Fibroblast of mammary gland (primary cell): ENCODE results near the gene OR2V1.

Experiments used
- DNase-seq: peaks from one replicate; pipeline ENCODE4 v3.0.0-alpha.2; 2010; ENCODE audit warnings: low read depth
- H3K4me3 ChIP-seq: 2 replicates; pipeline ENCODE4 v1.5.1; 2011; ENCODE audit warnings: low read depth, mild to moderate bottlenecking, low read length, moderate library complexity; ENCODE audit not compliant: control insufficient read depth
- TF ChIP-seq, protein P1 (sequence below): conservative IDR thresholded peaks from 2 replicates; pipeline ENCODE4 v1.5.1; 2011; ENCODE audit warnings: low read depth, low read length, inconsistent platforms; ENCODE audit not compliant: control insufficient read depth, insufficient read depth

Gene OR2V1

DNA sequence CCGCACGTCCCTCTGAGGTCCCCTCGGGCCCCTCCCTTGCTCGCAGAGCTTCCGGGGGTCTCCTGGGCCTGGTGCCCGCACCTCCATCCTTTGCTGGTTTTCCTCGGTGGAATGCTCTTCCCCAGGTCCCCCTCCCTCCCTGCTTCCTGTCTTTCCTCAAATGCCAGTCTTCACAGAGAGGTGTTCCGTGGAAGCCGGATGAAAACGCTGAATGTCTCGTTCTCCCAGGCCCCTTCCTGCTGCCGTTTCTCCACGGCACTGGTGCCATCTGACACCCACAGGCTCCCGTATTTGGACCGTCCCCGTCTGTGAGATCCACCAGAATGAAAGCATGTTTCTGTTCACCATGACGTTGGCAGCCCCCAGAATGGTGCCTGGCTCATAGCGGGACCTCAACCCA lies 4.1 kb downstream of the OR2V1 start:
- no peak for DNase-seq
- TF ChIP-seq, protein P1, sequence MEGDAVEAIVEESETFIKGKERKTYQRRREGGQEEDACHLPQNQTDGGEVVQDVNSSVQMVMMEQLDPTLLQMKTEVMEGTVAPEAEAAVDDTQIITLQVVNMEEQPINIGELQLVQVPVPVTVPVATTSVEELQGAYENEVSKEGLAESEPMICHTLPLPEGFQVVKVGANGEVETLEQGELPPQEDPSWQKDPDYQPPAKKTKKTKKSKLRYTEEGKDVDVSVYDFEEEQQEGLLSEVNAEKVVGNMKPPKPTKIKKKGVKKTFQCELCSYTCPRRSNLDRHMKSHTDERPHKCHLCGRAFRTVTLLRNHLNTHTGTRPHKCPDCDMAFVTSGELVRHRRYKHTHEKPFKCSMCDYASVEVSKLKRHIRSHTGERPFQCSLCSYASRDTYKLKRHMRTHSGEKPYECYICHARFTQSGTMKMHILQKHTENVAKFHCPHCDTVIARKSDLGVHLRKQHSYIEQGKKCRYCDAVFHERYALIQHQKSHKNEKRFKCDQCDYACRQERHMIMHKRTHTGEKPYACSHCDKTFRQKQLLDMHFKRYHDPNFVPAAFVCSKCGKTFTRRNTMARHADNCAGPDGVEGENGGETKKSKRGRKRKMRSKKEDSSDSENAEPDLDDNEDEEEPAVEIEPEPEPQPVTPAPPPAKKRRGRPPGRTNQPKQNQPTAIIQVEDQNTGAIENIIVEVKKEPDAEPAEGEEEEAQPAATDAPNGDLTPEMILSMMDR: no peak
- H3K4me3 ChIP-seq: no peak overlapping the region

DNA sequence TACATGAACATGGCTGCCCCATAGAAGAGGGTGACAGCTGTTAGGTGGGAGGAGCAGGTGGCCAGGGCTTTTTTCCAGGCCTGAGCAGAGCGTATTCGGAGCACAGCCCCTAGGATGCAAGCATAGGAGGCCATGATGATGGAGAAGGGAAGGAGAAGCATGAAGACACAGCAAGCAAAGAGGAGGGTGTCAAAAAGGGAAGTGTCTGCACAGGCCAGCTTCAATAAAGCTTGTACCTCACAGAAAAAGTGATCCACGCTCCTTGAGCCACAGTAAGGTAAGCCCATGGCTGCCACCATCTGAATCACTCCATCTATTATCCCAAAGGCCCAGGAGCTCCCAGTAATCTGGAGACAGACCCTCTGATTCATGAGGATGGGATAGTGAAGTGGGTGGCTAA lies 6.4 kb downstream of the OR2V1 start:
- TF ChIP-seq, protein P1: no peak
- H3K4me3 ChIP-seq: no peak overlapping the region

DNA sequence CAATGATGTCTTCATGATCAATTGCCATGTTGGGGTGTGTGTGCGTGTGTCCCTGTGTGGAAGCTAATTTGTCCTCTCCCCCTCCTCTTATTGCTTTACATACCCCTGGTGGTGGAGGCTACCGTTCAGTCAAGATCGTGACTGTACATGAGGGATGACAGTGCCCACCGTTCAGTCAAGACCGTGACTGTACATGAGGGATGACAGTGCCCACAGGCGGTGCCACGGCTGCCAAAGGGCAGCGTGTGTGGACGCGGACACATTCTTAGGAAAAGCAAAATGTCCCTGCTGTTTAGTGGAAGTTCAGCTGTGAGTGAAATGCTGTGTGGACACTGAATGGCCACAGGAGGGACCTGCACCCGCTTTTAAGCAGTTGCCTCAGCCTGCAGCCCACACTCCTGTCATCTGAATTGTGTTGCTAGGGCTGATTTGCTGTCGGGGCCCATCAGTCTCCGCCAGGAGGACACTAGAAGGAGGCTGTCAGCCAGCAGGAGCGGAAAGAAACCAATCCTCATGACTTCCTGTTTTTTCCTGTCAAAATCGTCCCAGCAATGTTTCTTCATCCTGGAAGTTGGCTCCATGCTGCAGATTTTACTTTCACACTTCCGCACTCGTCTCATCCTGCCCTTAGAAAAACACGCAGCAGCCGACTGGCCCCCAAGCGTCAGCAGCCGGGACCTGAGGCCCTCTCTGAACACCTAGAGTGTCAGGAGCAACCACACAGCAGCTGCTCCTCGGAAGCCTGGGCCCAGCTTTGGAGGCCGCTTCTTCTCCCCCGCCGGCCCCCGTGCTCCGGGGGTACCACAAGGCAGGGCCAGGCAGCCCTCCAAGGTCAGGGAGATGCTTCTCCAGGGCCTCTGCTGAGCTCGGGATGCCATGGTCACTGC lies 9.1 kb downstream of the OR2V1 start:
- no peak for DNase-seq
- TF ChIP-seq, protein P1: no peak
- no peak overlapping the region for H3K4me3 ChIP-seq

More for the DNA sequence above, 6.4 kb downstream of the OR2V1 start:
- DNase-seq: no peak

DNA sequence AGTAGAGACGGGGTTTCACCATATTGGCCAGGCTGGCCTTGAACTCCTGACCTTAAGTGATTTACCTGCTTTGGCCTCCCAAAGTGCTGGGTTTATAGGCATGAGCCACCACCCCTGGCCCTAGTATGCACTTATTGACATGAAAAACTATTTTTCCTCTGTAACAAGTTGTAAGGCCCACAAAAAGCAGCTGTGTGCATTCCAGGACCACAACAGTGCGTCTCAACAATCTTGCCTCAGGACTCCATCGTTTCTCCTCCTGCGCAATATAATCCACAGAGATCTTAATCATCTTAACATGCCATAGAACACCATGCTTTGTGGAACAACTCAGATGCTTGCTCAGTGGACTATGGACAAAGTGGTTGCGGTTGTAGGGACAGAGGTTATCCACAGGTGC lies 10.2 kb downstream of the OR2V1 start:
- peak; percentile 50 for DNase-seq

DNA sequence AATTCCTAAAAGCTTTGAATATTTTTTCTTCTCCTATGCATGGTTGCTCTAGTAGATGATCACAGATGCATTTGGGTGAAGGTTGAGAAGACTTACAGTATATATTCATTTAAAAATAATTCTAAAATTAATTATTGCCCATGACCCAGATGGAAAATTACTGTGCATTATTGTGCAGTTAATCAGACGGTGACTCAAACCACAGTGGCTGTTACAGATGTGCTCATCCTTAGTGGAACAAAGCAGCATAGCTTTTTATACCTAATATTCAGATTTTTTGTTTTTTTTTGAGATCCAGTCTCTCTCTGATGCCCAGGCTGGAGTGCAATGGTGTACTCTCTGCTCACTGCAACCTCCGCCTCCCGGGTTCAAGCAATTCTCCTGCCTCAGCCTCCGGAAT lies 10.7 kb downstream of the OR2V1 start:
- peak; percentile 79 for DNase-seq
- TF ChIP-seq, protein P1: no peak
- H3K4me3 ChIP-seq: no peak overlapping the region

More for the DNA sequence above, 10.2 kb downstream of the OR2V1 start:
- H3K4me3 ChIP-seq: no peak overlapping the region
- TF ChIP-seq, protein P1: no peak

DNA sequence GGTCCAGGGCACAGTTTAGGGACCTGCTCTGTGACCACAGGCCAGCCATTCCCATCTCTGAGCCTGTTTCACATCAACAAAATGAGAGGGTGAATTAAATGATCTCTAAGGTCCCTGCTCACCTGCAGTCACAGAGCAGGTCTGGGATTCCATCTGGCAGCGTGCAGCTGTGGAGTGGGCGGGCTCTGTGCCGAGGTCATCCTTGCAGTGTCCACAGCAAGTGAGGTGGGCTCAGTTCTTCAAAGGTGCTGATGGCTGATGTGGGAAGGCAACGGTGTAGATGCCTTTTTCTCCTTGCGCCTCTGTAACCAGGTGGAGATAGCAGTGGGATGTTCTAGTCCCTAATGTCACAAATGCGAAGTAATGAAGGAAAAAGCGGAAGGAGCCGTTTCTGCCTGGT lies 11.9 kb downstream of the OR2V1 start:
- TF ChIP-seq, protein P1: no peak
- H3K4me3 ChIP-seq: no peak overlapping the region
- DNase-seq: no peak
